NCI-H2107 treated with DMSO at 0.1 percent for 48 hours (cell line): Measurements from ENCODE around the gene SEMA4D.
"Not testable (repeated sequence)": the region's sequence is repeated elsewhere in the genome, so short reads cannot be mapped to it uniquely, and the experiment has no call there.

ENCODE experiments used
- DNase-seq: peaks from one replicate; lab custom pipeline; 2025; ENCODE audit not compliant: unreplicated experiment; lab: John Stamatoyannopoulos, UW

Gene SEMA4D

DNA sequence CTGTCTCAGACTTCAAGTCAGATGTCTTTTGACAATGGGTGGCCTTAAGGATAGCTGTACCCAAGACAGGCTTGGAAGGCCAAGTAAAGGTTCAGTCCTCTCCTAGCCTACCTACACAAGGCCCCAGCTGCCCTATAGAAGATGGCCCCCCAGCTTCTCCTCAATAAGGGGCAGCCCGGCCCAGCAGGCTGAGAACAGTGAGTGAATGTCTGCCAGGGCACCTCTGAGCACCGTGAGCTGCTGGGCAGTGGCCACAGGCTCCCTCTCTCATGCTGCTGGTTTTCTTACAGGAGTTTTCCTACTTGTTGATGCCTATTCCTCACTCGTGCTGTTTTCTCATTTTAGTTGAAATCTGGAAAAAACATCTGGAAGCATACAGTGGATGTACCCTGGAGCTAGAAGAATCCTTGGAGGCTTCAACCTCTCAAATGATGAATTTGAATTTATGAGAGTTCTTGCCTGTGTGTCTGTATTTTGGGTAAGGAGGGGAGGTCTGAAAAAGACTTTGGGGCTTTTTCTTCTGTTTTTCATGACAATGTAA is 139.5 kb downstream of the SEMA4D start:
- DNase-seq, result no peak

DNA sequence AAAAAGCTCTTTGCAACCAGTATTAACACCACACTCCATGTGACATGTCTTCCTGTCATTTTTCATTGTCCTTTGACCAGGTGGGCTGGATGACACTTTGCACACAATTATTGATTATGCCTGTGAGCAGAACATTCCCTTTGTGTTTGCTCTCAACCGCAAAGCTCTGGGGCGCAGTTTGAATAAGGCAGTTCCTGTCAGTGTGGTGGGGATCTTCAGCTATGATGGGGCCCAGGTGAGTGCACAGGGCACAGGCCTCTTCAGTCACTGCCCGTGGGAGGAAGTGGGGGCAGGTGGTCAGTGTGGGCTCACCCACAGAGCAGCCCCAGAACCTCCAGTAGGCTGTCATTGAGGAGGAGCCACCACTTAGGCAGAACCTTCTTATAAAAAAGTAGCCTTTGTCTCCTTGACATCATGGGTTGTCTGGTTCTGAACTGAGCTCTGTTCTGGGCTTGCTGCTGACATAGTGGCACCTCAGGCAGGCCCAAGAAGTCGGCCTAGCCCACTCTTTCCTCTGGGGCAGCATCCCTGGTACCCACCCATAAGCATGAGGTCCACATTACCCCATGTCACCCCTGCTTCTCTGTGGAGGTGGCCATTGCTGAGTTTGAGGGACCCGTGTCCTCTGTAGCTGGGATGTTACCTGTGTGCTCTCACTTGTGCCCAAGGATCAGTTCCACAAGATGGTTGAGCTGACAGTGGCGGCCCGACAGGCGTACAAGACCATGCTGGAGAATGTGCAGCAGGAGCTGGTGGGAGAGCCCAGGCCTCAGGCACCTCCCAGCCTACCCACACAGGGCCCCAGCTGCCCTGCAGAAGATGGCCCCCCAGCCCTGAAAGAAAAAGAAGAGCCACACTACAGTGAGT is 140.3 kb downstream of the SEMA4D start:
- DNase-seq, result peak; percentile 23

DNA sequence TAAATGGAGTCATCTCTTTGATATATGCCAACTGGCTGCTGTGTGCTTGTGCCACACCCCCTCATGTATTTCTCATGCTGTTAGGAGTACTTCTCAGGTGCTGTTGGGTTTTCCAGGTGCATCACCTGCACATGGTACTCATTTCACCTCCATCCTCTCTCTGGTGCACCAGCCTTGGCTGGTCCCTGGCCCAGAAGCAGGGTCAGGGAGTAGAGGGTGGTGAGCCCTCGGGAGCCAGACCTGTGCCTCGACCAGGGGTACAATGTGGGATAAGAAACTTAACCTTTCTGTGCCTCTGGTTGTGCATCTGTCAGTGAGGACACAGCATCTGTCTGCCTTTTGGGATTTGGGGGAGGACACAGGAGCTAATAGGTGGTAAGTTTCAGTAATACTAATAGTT is 141.1 kb downstream of the SEMA4D start:
- no peak for DNase-seq

DNA sequence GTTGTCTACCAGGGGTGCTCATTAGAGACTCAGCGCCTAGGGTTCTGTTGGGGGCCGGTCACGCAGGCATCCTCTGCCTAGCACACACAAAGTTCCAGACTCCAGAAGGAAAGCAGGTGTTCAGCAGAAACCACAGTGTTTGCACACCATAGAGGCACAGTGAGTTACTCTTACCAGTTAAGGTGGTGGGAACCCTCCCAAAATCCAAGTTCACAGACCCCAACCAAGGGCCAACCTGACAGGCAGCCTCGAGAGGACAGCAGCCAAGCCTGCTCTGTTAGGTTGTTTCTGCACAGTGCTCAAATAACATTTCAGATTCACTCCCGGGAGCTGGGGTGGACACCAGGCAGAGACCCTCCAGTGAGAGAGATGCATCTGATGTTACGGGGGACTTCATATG is 143.4 kb downstream of the SEMA4D start:
- DNase-seq, result no peak

DNA sequence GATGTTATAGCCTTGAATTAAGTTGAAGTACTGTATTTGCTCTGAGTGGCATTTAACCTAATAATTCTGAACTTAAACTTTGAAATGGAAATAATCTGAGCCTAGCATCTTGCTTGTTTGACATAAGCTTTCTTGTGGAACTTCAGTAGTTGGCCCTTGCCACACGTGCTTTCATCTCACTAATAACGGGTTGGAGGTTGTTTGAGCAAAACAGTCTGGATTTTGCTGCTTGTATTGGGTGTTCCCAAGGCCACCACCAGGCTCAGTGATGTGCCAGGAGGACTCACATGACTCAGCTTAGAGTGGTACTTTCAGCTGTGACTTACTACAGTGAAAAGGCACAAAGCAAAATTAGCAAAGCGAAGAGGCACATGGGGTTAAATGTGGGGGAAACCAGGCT is 143.9 kb downstream of the SEMA4D start:
- no peak for DNase-seq

DNA sequence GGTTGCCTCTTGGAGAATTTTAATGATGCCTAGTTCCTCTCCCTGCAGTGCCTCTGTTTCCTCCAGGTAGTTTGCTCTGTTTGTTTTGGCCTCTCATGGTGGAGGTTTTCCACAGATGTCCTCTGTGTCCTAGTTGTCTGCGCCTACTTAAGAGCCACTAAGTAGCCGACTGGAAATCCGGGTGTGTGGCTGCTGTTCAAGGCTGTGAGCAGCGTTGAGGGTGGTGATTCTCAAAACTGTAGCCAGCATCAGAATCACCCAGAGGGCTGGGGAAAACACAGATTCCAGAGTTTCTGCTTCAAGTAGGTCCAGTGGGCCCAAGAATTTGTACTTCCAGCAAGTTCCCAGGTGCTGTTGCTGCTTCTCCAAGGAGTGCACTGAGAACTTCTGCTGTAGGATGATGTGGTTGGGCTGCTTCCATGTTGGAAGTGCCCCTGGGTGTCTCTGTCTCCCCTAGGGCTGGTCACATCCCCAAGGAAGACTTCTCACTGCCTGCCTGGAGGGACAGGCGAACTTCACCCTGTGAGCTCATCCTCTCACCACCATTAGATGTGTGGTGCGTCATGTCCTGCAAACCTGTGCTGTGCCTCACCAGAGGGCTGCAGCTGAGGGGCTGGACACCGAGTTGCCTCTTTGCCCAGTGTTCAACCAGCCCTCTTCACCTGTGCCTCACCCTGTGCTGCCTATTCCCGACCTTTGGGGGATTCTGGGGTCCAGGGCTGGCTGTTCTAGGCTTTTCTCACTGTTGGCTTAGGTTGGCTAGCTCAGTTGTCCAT is 144.9 kb downstream of the SEMA4D start:
- DNase-seq, result no peak

DNA sequence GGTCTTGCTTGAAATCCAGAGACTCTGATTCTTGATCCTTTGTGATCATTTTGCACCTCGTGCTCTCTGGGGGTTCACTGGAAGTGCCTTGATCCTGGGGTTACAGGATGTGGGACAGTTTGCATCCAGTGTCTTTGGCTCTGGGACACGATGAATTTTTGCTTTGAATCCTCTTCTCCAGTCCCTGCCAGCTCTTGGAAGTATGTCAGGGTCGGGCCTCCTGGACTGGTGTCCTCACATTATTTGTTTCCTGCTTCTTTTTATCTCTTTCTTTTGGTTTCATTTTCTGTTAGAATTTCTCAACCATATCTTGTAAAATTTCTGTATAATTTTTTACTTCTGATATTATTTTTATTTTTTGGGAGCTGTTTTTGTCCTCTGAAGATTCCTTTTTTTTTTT is 145.5 kb downstream of the SEMA4D start:
- no peak for DNase-seq

DNA sequence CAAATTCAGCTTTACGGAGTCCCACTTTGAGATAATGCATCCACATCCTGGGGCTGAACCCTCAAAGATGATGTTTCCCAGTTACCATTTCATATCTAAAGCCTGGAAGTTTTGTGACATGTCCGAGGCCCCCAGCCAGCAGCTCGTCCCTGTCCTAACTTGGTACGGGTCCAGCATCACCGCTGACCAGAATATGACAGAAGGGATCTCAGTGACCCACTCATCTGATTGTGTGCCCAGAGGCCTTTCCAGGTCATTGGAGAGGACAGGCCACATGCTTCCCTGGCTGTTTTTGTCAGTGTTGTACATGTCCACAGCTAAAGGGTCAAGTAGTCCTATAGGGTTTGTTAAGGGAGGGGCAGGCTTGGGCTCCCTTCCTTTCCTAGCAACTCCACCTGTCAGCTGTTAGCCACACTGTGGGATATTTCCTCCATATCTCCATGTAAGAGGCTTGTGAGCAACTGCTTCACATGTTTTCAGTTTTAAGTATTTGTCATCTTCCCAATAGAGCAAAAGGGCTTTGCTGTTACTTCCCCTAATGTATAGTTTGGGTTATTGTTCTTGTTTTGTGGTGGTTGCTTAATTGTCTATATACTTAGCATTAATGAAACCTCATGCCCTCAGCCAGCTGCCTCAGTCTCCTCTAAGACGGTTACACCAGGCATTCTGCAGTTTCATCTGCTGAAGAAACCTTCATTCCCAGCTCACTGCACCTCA is 146.2 kb downstream of the SEMA4D start:
- no peak for DNase-seq

DNA sequence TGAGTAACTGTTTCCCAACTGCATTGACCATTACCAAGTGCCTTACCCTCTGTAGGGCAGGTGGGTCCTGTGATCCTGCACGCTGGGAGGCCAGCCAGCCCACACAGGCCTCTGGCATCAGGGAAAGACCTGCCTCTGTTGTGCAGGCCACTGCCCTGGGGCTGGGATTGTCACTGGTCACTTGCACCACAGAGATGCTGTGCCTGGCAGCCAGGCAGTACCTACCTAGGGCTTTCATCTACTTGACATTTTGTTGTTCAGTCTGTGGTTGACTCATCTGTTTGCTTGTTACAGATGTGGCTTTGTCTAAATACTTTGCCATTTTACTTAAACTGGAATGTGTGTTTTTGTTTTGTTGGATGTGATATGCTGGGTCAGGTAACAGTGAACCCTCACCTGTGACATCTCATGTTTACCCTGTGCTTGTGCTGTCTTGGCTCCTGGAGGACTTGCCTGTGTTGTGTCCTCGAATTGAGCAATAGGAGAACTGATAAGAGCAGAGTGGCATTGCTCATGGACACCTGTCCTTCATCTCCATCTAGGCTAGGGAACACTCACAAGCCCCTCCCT is 146.8 kb downstream of the SEMA4D start:
- DNase-seq, result no peak

DNA sequence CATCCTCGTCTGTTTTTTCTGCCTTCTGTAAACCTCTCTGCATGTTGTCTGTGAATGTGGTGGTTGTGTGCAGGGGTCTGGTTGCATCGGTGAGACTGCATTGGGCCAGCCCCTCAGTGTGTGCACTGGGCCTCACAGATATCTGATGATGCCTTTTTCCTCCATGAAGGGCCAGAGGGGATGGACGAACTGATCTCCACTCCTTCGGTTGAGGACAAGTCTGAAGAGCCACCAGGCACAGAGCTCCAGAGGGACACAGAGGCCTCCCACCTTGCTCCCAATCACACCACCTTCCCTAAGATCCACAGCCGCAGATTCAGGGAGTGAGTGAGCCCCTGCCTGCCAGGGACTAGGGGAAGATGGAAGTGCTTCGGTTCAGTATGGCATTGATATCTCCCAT is 148.3 kb downstream of the SEMA4D start:
- no peak for DNase-seq

DNA sequence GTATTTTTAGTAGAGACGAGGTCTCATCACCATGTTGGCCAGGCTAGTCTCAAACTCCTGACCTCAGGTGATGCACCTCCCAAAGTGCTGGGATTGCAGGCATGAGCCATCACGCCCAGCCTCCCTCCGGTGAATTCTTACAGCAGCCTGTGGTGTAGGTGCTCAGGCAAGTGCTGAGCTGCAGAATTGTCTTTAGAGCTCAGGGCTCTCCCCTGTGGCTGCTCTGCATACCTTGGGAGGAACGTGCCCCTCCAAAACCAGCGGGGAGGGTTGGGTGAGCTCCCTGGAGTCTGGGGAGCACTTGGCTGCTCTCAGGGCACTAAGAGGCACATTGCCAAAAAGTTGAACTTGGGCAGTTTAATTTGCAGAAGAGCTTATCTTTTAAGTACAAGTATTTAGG is 150.3 kb downstream of the SEMA4D start:
- DNase-seq, result no peak

DNA sequence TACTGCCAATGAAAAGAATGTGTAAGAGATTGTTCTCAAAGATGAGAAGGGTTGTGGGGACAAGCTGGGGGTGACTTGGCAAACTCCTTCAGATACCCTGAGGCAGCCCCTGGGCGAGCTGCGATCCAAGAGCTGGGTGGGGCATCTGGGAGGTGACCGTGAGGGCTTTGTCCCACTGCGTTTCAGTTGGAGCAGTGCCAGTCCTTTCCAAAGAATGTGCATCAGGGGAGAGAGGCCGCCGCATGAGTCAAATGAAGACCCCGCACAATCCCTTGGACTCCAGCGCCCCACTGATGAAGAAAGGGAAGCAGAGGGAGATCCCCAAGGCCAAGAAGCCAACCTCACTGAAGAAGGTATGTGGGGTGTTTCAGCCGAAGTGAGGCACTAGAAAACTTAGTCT is 151.2 kb downstream of the SEMA4D start:
- DNase-seq, result no peak

DNA sequence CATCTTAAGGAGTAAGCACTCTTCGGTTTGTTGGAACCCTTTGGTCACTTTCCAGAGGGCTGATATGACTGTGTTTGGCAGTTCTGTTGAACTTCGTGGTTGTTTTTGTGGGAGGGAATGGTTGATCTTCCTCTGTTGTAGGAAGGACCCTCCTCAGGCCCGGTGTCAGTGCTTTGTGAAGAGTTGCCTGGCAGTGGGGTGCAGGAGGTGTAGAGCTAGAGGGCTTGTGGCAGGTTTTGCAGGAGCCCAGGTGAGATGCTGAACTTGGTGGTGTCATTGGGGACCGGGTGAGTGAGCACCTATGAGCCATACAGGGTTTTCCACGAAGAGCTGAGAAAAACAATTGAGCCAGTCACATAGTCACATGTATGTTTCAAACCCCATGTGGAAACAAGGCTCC is 152.4 kb downstream of the SEMA4D start:
- no peak for DNase-seq

DNA sequence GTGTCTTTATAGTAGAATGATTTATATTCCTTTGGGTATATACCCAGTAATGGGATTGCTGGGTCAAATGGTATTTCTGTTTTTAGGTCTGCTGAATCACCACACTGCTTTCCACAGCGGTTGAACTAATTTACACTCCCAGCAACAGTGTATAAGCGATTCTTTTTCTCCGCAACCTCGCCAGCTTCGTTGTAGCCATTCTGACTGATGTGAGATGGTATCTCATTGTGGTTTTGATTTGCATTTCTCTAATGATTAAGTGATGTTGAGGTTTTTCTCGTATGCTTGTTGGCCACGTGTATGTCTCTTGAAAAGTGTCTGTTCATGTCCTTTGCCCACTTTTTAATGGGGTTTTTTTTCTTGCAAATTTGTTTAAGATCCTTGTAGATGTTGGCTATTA is 154.1 kb downstream of the SEMA4D start:
- DNase-seq, result not testable (repeated sequence)

DNA sequence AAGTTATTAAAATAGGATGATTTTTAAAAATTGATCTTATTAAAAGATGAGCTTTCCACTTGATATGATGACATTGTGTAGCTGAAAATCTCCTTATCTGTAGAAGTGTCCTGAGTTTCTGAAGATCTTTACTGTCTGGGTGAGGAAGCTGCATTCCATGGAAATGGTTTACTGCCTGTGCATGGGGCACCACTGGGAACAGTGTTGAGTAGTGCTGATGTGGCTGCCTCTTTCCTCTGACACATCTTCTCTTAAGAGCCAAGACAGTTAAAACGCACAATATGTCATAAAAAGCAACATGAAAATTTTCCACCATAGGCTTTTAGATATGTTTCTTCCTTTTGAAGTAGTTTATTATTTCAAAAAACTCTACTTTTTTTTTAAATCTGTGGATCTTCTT is 155.0 kb downstream of the SEMA4D start:
- DNase-seq, result no peak

DNA sequence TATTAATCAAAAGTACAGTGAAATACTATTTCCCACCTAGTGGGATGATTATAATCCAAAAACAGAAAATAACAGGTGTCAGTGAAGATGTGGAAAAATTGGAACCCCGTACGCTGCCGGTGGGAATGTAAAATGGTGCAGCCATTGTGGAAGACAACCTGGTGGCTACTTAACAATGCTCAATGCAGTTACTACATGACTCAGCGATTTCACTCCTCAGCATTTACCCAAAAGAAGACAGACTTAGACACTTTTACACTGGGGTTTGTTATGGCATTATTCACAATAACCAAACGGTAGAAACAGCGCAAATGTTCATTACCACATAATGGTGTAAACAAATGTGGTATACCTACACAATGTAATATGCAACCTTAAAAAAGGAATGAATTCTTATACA is 155.7 kb downstream of the SEMA4D start:
- no peak for DNase-seq

DNA sequence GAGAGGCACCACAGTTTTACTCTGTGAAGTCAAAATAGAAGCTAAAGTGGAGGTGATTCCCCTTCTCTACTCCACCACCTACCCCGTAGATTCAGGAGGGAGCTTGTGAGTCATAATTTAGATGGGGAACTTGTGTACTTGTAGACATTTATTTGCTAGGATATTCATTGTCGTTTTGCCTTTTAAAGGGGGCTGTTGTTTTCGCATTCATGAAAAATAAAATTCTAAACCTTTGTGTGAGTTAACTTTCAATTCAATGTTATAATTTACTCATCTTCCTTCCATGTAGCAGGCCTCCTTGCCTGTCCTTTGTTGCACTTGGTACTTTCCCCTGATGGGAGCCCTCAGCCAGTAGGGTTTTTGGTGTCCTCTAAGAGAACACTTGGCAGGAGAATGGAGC is 157.6 kb downstream of the SEMA4D start:
- no peak for DNase-seq

DNA sequence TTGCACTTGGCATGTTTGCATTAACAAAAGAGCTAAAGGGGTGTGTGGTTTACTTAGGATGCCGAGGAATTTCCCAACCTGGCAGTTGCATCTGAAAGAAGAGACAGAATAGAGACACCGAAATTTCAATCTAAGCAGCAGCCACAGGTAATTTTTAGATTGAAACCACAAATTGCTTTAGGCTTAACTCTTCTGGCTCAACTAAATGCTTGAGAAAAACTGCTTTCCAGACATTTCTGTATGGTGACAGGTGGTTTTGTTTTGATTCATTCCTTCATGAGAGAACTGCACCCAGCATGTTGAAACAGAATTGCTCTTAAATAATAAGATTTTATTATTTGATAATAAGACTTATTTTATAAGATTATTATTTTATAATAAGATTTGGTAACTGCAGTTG is 158.1 kb downstream of the SEMA4D start:
- DNase-seq, result no peak

DNA sequence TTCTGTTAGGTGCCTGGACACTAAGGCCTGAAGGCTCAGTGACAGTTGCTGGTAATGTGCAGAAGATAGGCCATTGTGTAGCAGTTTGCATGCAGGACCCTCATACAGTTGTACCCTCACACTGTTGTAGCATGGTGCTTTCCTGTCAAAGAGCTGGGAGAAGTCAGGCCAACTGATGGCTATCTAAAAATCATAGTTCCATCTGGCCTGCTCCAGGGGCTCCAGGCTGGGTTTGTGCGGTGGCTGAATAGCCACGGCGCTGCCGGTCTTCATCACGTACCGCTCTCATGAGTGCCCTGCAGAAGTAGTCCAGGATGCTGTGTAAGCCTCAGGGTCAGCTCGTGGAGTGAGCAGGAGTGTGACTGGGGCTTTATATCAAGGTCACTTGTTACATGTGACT is 167.4 kb downstream of the SEMA4D start:
- DNase-seq, result no peak

DNA sequence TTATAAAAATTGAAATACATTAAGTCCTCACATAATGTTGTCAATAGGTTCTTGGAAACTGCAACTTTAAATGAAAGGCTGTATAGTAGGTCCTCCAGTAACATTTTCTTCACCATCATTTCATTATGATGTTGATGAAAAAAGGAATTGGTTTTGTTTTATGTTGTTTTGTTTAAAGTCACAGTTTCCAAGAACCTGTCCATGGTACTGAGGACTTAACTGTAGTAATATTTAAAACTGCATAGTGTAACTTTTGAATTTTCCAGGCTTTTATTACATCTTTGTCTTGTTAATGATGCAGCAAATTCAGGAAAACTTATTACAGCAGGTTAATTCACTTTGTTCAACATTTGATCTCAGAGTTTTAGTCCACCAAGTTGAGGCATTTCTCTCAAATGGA is 168.0 kb downstream of the SEMA4D start:
- no peak for DNase-seq

DNA sequence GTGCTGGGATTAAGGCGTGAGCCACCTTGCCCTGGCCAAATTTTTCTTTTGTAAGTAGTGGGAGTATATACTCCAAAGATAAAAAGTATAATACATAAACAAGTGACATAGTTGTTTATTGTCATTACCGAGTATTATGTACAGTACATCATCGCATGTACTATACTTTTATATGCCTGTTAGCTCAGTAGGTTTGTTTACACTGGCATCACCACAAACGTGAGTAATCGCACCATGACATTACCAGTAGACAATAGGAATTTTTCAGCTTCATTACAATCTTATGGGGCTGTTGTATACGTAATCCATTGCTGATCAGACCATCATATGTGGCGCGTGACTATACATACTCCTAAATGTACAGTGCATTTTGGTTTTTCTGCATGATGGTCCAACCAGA is 169.8 kb downstream of the SEMA4D start:
- no peak for DNase-seq
